ENCODE data around the gene CYS1. TPM values are rescaled to one million over a fixed set of nuclear protein-coding genes. Genes with fewer than 3 reads are reported as not detected.
"Not testable (repeated sequence)": the region's sequence is repeated elsewhere in the genome, so short reads cannot be mapped to it uniquely, and the experiment has no call there.

CYS1 gene
- total RNA-seq, 4 donors from 2014 or later = 0.59 to 47.2 (median 2.7) TPM

- no peak for TF ChIP-seq CTCF (IDR thresholded peaks at IDR 0.05)
- TF ChIP-seq POLR2A (IDR thresholded peaks at IDR 0.05) = no peak
- Histone ChIP-seq H3K36me3 (no peaks in the 10 kb centered on the region), H3K27ac (no peak overlapping the region), H3K9me3 (no peaks in the 10 kb centered on the region), H3K4me1 (peaks cover 0 to 18% of the 10 kb centered on the region in 2 donors), H3K4me3 (replicated peaks in 1 of 3) (no peak overlapping the region), H3K27me3 (no peaks in the 10 kb centered on the region)
- no peak for DNase-seq
- 84 to 89% methylated on average over 10 to 11 of the region's 13 CpGs for WGBS, 2 donors
- intact Hi-C loops (cut with DNase I) = no loop called here
Measured at GRCh38 chr2:10094271-10094814, 14.1 kb upstream of the CYS1 start.

- H3K9me3 ChIP-seq; H3K27me3 ChIP-seq; H3K36me3 ChIP-seq; intact Hi-C loops (cut with DNase I); H3K27ac ChIP-seq; H3K4me3 ChIP-seq (replicated peaks in 1 of 3); DNase-seq: not testable (repeated sequence)
- 96 to 100% methylated on average over 2 of the region's 2 CpGs for WGBS, 2 donors
- peaks cover 0 to 20% of the 10 kb centered on the region in 2 donors for H3K4me1 ChIP-seq
Measured at GRCh38 chr2:10091889-10092244, 11.7 kb upstream of the CYS1 start.

- peak overlapping the region in 1 of 3 donors; percentile 58 for H3K27ac ChIP-seq
- 19 to 25% methylated on average over 14 to 22 of the region's 52 CpGs for WGBS, 2 donors
- peak overlapping the region in 1 of 3 donors; percentile 26 for H3K4me3 ChIP-seq (replicated peaks in 1 of 3)
- H3K27me3 ChIP-seq = no peaks in the 10 kb centered on the region
- H3K4me1 ChIP-seq = peaks cover 0 to 22% of the 10 kb centered on the region in 2 donors
- intact Hi-C loops (cut with DNase I) = no loop called here
- TF ChIP-seq POLR2A (IDR thresholded peaks at IDR 0.05) (no peak), CTCF (IDR thresholded peaks at IDR 0.05) (peak in 1 of 6 experiments; percentile 14)
- peak; percentile 64 to 67 for DNase-seq
- H3K9me3 ChIP-seq = no peaks in the 10 kb centered on the region
- no peaks in the 10 kb centered on the region for H3K36me3 ChIP-seq
Measured at GRCh38 chr2:10091182-10091888, 11.1 kb upstream of the CYS1 start.

GRCh38 chr2:10089565-10090190, 9.5 kb upstream of the CYS1 start:
- H3K36me3 ChIP-seq = no peaks in the 10 kb centered on the region
- H3K27me3 ChIP-seq = no peaks in the 10 kb centered on the region
- peaks cover 0 to 22% of the 10 kb centered on the region in 2 donors for H3K4me1 ChIP-seq
- intact Hi-C loops (cut with DNase I) = no loop called here
- H3K4me3 ChIP-seq (replicated peaks in 1 of 3) = no peak overlapping the region
- DNase-seq = no peak
- H3K27ac ChIP-seq = no peak overlapping the region
- TF ChIP-seq POLR2A (IDR thresholded peaks at IDR 0.05) (no peak), CTCF (IDR thresholded peaks at IDR 0.05) (no peak)
- H3K9me3 ChIP-seq = no peaks in the 10 kb centered on the region
- 55 to 75% methylated on average over 5 of the region's 5 CpGs for WGBS, 2 donors

- intact Hi-C loops (cut with DNase I) = no loop called here
- Histone ChIP-seq H3K4me1 (peaks cover 5 to 39% of the 10 kb centered on the region in 2 donors), H3K9me3 (no peaks in the 10 kb centered on the region), H3K27me3 (no peaks in the 10 kb centered on the region), H3K36me3 (no peaks in the 10 kb centered on the region), H3K4me3 (replicated peaks in 1 of 3) (no peak overlapping the region), H3K27ac (peak overlapping the region in 1 of 3 donors; percentile 56)
- no peak for TF ChIP-seq POLR2A (IDR thresholded peaks at IDR 0.05)
- TF ChIP-seq CTCF (IDR thresholded peaks at IDR 0.05) = no peak
- WGBS, 2 donors = 45 to 49% methylated on average over 8 of the region's 8 CpGs
- DNase-seq = no peak
Measured at GRCh38 chr2:10087360-10087759, 7.1 kb upstream of the CYS1 start.
